Hepatocyte (in vitro differentiated cells): ENCODE results near the gene KRT16.

Source experiments
- CTCF ChIP-seq: fragments of 200-600 bp; sonication (generic); IDR thresholded peaks from 2 replicates; pipeline ENCODE4 v1.5.1; 2016; ENCODE audit warnings: antibody characterized with exemption, mild to moderate bottlenecking; ENCODE audit not compliant: poor library complexity
- EZH2 ChIP-seq: fragments of 200-600 bp; sonication (generic); IDR thresholded peaks from 2 replicates; pipeline ENCODE4 v1.6.1; 2016; ENCODE audit warnings: antibody characterized with exemption, mild to moderate bottlenecking, borderline replicate concordance

- TF ChIP-seq CTCF (no peak), EZH2 (no peak)
These were observed 19.3 kb upstream of the KRT16 start for GRCh38 chr17:41631898-41632285.
